CD4-positive, alpha-beta T cell (primary cell): Measurements from ENCODE around the gene RPS15. TPM values are rescaled to one million over a fixed set of nuclear protein-coding genes. Genes with fewer than 3 reads are reported as not detected.

ENCODE experiments used
- ATAC-seq: fragments of 200-7000 bp; cut with Tn5 transposase; one replicate; pipeline ENCODE4 v1.10.0; 2022; ENCODE audit warnings: mild to moderate bottlenecking; ENCODE audit not compliant: poor library complexity
- CTCF ChIA-PET: fragments of 350-600 bp; sonication (Branson Sonifier 250); formaldehyde crosslinking; loops from one replicate; lab custom pipeline; 2021; ENCODE audit warnings: antibody characterized with exemption, inconsistent platforms; lab: Charles Lee
- POLR2A ChIA-PET: fragments of 350-600 bp; sonication (Branson Sonifier 250); formaldehyde crosslinking; loops from one replicate; lab custom pipeline; 2021; ENCODE audit warnings: antibody characterized with exemption, inconsistent platforms; lab: Charles Lee
- DNase-seq, 14 experiments: peaks; one replicate each; pipeline ENCODE4 v3.0.0-alpha.2; 2013 to 2020; ENCODE audit warnings: mixed read lengths in 2 of 14
- H3K27ac ChIP-seq, 2 donors: one replicate each; pipeline versions ENCODE4 v1.5.1 to v1.7.0; 2013; ENCODE audit warnings: low read length in 2 of 2, low read depth in 1 of 2, mild to moderate bottlenecking in 1 of 2
- H3K27me3 ChIP-seq, 2 experiments: 1 replicate in 1 of 2; 2 replicates in 1 of 2; pipeline versions ENCODE4 v1.6.1 to v1.7.0; 2013; ENCODE audit warnings: low read length in 2 of 2, control low read depth in 1 of 2, mild to moderate bottlenecking in 1 of 2, moderate library complexity in 1 of 2; ENCODE audit not compliant: insufficient read depth in 2 of 2, control insufficient read depth in 1 of 2
- H3K36me3 ChIP-seq: one replicate; pipeline ENCODE4 v1.6.1; 2013; ENCODE audit warnings: low read length, control low read depth; ENCODE audit not compliant: insufficient read depth
- H3K4me1 ChIP-seq: one replicate; pipeline ENCODE4 v1.6.1; 2013; ENCODE audit warnings: low read length, control low read depth; ENCODE audit not compliant: insufficient read depth
- H3K4me3 ChIP-seq: one replicate; pipeline ENCODE4 v1.5.1; 2013; ENCODE audit warnings: mild to moderate bottlenecking, low read length, moderate library complexity
- H3K9me3 ChIP-seq, 2 experiments: 1 replicate in 1 of 2; 2 replicates in 1 of 2; pipeline versions ENCODE4 v1.6.1 to v1.7.0; 2013; ENCODE audit warnings: low read length in 2 of 2, mild to moderate bottlenecking in 2 of 2, control low read depth in 1 of 2, moderate library complexity in 1 of 2; ENCODE audit not compliant: control insufficient read depth in 1 of 2, insufficient read depth in 1 of 2
- H3K27ac Mint-ChIP-seq: one replicate; pipeline ENCODE4 v1.8.0; 2020; ENCODE audit warnings: mixed read lengths
- H3K27me3 Mint-ChIP-seq: one replicate; pipeline ENCODE4 v1.8.0; 2021; ENCODE audit warnings: mixed read lengths
- H3K36me3 Mint-ChIP-seq: one replicate; pipeline ENCODE4 v1.8.0; 2021; ENCODE audit warnings: low read depth, mixed read lengths
- H3K4me1 Mint-ChIP-seq: one replicate; pipeline ENCODE4 v1.8.0; 2021; ENCODE audit warnings: low read depth, mixed read lengths
- H3K4me3 Mint-ChIP-seq: one replicate; pipeline ENCODE4 v1.8.0; 2020; ENCODE audit warnings: mild to moderate bottlenecking, mixed read lengths
- H3K9me3 Mint-ChIP-seq: one replicate; pipeline ENCODE4 v1.8.0; 2020; ENCODE audit warnings: mixed read lengths
- CTCF ChIP-seq: fragments of 200-600 bp; IDR thresholded peaks from one replicate; pipeline ENCODE4 v1.8.0; 2022; ENCODE audit warnings: antibody characterized with exemption, mild to moderate bottlenecking
- intact Hi-C, 2 experiments: fragments of 100-400 bp; cut with DNase I in 1 of 2; cut with micrococcal nuclease in 1 of 2; formaldehyde crosslinking; loops; one replicate each; pipeline versions ENCODE4 v1.15.1 to v1.9.0; 2023 to 2025; cut with DNase I, micrococcal nuclease
- total RNA-seq, 174 experiments: library from RNA in 2 of 174; stranded (reverse) in 2 of 174; gene quantifications; one replicate each; pipeline ENCODE4 v1.2.3 and lab custom pipeline; 2021 to 2026

Gene RPS15
- total RNA-seq, 2 experiments from 2014 or later: 2,193 to 2,200 TPM

GRCh38 chr19:1422943-1423342 is 15.3 kb upstream of the RPS15 start:
- Mint-ChIP-seq H3K27me3 (no peaks in the 10 kb centered on the region), H3K9me3 (no peaks in the 10 kb centered on the region), H3K36me3 (peaks cover 78% of the 10 kb centered on the region), H3K27ac (no peak overlapping the region), H3K4me3 (no peak overlapping the region), H3K4me1 (peaks cover 4% of the 10 kb centered on the region)
- DNase-seq (no peak), ATAC-seq (no peak)
- H3K4me1 ChIP-seq: peaks cover under 1% of the 10 kb centered on the region
- no peak for TF ChIP-seq CTCF
- CTCF ChIA-PET: no interaction called here
- H3K4me3 ChIP-seq: no peak overlapping the region
- H3K9me3 ChIP-seq: no peaks in the 10 kb centered on the region
- peaks cover 91% of the 10 kb centered on the region for H3K36me3 ChIP-seq
- POLR2A ChIA-PET: no interaction called here
- H3K27ac ChIP-seq: no peak overlapping the region
- intact Hi-C loops: no loop called here
- no peaks in the 10 kb centered on the region for H3K27me3 ChIP-seq

- no peaks in the 10 kb centered on the region for H3K9me3 ChIP-seq
- no peaks in the 10 kb centered on the region for H3K27me3 ChIP-seq
- peaks cover 87% of the 10 kb centered on the region for H3K36me3 ChIP-seq
- intact Hi-C loops: no loop called here
- H3K4me3 ChIP-seq: no peak overlapping the region
- peaks cover 4% of the 10 kb centered on the region for H3K4me1 Mint-ChIP-seq
- DNase-seq (no peak), ATAC-seq (no peak)
- H3K36me3 Mint-ChIP-seq: peaks cover 77% of the 10 kb centered on the region
- no peak overlapping the region for H3K27ac Mint-ChIP-seq
- no peaks in the 10 kb centered on the region for H3K4me1 ChIP-seq
- ChIA-PET CTCF (interaction anchor here (0.9 kb wide), 1 partner anchor 14 kb away, joined by 3 read pairs; the partner anchor contains the start of gene RPS15), POLR2A (no interaction called here)
- no peak for TF ChIP-seq CTCF
- H3K27ac ChIP-seq: no peak overlapping the region
- H3K9me3 Mint-ChIP-seq: no peaks in the 10 kb centered on the region
- no peak overlapping the region for H3K4me3 Mint-ChIP-seq
- no peaks in the 10 kb centered on the region for H3K27me3 Mint-ChIP-seq
These were observed 14.6 kb upstream of the RPS15 start for GRCh38 chr19:1423436-1424191.

GRCh38 chr19:1424192-1424955 is 13.8 kb upstream of the RPS15 start:
- H3K36me3 Mint-ChIP-seq: peaks cover 72% of the 10 kb centered on the region
- DNase-seq: no peak
- ChIA-PET POLR2A (no interaction called here), CTCF (interaction anchor here (0.9 kb wide), 1 partner anchor 13 kb away, joined by 3 read pairs; the partner anchor contains the start of gene RPS15)
- Histone ChIP-seq H3K4me1 (no peaks in the 10 kb centered on the region), H3K27ac (no peak overlapping the region), H3K36me3 (peaks cover 86% of the 10 kb centered on the region), H3K27me3 (no peaks in the 10 kb centered on the region), H3K4me3 (no peak overlapping the region), H3K9me3 (no peaks in the 10 kb centered on the region)
- H3K4me3 Mint-ChIP-seq: no peak overlapping the region
- intact Hi-C loops: no loop called here
- no peak for TF ChIP-seq CTCF
- no peaks in the 10 kb centered on the region for H3K27me3 Mint-ChIP-seq
- ATAC-seq: no peak
- no peak overlapping the region for H3K27ac Mint-ChIP-seq
- H3K9me3 Mint-ChIP-seq: no peaks in the 10 kb centered on the region
- H3K4me1 Mint-ChIP-seq: peaks cover 4% of the 10 kb centered on the region
